HG02970 (cell line): ENCODE data around the gene NCBP3.

Experiments
- ATAC-seq: cut with Tn5 transposase; IDR thresholded peaks from one replicate; pipeline ENCODE4 v1.9.1; 2021; ENCODE audit warnings: mild to moderate bottlenecking, moderate library complexity, moderate number of reproducible peaks; ENCODE audit not compliant: unreplicated experiment, low FRiP score

The NCBP3 gene

DNA sequence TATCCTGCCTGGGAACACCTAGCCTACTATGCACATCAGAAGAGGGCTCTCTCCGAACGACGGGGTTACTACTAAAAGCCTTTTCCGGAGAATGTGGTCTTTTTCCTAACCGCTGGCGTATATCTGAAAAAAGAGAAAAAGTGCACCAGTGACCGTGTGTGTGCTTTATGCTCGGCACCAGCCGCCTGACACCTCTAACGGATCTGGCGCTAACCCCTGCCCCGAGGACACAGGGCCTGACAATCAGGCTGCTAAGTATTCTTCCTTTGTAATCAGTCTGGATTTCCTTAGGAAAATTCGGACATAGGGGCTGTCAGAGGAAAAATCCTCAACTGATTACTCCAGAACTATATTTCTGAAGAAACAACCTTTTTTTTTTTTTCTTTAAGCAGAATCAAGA, 31.7 kb downstream of the NCBP3 start:
- no peak for ATAC-seq

DNA sequence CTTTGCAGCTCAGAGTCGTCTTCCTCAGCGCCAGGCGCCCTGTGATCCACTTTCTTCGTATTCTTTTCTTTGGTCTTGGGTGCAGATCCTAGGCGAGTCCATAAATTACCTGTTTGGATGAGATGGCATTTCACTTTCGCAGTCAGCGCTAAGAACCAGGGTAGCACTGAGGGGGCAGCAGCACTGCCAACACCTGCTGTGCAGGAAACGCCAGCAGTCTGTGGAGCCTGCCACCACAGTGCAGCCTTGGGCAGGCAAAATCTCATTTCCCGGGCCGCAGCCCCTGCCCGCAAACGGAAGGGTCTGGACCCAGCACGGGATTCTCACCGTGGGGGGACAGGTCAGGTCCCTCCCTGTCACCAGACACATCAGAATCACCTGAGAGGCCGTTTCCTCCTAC, 32.9 kb downstream of the NCBP3 start:
- no peak for ATAC-seq

DNA sequence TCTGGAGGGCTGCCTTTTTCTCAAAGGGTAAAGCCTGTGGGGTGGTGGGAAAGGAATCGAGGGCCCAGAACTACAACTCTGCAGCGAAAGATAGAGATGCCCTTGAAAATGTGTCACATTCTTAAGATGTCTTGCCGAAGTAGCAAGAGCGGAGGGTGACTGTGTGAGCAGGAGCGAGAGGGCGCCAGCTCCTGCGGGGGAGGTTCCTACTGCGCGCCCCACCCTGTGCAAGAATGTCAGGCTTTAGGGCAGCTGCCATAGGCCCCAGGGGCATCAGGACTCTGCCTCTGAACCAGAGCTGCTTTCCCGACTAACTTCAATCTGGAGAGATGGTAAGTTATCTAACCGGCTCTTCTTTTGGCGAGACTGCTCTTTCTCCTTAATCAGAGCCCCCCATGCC, 33.3 kb downstream of the NCBP3 start:
- no peak for ATAC-seq

DNA sequence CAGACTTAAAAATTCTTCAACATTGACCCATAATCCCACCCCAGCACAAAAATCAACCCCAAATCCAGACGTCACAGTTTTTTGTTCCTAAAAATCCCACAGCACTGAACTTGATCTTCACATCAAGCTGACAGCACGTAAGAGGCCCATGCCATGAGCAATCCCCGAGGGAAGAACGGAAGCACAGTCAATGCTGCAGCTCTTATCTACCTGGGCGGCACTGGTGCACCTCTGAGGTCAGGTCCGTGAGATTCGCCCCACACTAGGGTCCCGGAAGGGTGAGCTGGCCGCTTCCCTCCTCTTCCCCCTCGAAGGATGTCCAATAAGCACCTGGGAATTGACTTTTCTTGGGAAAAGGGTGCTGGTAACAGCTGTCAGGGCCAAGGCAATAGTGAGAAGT, 33.8 kb downstream of the NCBP3 start:
- no peak for ATAC-seq

DNA sequence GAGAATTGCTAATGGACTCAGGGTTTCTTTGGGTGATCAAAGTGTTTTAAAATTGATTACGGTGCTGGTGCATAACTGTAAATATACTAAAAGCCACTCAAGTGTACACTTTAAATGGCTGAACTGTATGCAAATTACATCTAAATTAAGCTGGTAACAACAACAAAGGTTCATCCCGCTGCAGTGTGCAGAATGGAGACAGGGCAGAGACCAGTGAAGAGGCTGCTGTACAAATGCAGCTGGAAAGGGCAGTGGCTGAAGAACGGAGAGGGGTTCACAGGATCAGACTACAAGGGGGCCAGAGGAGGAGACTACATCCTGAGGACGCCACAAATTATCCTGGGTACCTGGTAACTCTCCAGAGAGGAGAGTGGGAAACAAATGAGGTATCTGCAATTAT, 36.0 kb downstream of the NCBP3 start:
- no peak for ATAC-seq

DNA sequence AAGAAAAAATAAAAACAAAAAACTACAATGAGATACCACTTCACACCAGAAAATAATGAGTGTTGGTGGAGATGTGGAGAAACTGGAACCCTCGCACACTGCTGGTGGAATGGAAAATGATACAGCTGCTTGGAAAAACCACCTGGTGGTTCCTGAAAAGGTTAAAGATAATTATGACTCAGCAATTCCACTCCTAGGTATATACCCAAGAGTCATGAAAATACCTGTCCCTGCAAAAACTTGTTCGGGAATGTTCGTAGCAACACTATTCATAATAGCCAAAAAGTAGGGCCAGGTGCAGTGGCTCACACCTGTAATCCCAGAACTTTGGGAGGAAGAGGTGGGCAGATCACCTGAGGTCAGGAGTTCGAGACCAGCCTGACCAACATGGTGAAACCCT, 36.9 kb downstream of the NCBP3 start:
- no peak for ATAC-seq

DNA sequence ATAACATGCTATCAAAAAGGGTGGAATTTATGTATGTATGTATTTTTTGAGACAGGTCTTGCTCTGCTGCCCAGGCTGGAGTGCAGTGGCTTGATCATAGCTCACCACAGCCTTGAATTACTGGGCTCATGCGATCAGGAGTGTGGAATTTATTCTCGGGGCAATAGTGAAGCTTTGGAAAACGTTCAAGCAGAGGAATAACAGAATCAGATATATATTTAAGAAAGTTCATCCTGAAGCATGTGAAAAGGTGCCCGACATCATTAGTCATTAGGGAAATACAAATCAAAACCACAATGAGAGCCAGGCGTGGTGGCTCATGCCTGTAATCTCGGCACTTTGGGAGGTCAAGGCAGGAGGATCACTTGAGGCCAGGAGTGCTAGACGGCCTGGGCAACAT, 37.3 kb downstream of the NCBP3 start:
- no peak for ATAC-seq

DNA sequence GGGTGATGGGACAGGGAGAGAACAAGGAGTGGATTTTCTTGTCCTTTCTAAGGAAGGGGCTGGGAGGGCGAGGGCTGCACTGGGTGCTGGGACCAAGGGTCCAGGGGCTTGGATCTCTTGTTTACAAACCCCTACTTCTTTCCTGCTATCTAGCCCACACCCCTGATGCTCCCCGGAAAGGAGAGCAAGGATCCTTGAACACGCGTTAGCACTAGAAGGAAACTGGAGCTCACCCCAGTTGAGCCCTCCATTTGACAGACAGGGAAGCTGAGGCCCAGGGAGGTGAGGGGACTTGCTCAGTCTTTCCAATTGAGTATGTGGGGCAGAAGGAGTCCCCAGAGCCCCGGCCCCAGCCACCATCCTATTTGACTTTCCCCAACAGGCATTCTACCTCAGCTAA, 40.5 kb downstream of the NCBP3 start:
- no peak for ATAC-seq

DNA sequence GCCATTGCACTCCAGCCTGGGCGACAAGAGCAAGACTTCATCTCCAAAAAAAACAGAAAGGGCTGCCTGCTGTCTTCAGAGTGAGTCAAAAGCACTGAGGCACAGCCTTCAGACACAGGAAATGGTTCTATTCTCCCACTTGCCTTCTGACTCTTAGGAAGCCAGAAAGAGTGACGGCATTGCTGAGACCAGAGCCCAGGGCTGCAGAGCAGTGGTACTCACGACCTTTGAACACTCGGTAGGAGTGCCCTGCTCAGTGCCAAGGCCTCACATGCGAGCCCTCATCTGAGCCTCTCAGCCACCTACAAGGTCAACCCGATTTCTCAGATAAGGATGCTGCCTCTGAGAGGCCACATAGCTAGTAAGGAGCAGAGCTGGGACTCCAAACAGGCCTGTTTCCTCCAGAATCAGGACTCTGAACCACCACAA, 41.5 kb downstream of the NCBP3 start:
- ATAC-seq = no peak

DNA sequence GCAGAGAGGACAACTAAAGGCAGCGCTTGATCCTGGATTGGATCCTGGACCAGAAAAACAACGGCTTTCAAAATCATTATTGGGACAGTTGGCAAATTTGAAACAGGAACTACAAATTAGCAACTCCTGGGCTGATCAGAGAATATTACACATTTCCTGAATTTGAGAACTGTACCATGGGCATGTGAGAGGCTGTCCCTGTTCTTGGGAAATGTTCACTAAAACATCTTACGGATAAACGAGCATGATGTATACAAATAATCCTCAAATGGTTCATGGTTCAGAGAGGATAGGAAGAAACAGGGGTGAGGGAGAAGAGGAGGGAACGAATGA, 42.8 kb downstream of the NCBP3 start:
- no peak for ATAC-seq

DNA sequence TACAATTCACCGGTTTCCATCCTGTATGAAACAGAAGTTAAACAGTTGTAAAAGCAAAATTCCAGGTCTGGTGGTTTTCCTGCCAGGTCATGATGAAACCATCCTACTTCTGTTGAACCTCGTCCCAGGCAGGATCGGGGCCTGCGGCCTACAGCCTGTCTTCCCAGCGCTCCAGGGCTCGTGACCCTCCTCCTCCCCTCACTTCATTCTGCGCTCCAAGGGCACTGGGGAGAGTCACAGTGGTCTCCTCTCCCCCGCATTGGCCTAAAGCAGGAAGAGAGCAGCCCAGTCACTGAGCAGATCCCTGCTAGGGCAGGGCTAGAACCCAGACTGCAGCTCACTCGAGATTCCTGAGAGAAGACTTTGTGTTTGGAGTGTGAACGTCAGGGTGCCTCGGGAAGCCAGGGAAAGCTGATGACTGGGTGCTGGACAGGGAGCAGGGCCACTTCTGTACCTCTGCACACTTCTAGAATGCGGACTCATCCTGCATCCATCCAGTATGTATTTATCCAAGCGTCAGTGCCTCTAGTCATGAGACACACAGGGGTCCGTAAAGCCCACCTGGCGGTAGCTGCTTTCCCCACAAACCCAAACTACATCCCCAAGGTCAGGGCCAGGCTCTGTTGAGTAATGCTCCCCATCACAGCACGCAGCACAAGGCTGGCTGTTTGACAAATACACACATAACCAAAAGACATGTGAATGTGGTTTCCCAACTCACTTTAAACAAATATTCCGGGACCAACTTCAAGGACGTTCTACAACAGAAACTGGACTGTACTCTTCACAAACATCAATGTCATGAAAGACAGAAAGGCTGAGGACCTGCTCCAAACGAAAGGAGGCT, 43.4 kb downstream of the NCBP3 start:
- ATAC-seq = no peak

DNA sequence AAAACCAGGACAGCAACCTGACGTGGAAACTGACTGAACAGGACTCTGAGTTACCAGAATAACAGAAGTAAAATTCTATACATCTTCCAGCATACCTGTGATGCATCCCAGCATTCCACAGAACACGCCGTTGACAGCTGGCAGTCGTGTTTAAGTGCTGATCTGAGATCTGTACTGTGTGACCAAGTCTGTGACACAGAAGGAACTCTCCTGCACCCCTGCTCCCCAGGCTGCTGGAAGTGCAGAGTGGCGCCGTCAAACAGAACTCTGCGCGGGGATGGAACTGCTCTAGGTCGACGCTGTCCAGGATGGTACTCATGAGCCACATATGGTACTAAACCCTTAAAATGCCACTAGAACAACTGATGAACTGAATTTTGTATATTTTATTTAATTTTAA, 44.3 kb downstream of the NCBP3 start:
- no peak for ATAC-seq

DNA sequence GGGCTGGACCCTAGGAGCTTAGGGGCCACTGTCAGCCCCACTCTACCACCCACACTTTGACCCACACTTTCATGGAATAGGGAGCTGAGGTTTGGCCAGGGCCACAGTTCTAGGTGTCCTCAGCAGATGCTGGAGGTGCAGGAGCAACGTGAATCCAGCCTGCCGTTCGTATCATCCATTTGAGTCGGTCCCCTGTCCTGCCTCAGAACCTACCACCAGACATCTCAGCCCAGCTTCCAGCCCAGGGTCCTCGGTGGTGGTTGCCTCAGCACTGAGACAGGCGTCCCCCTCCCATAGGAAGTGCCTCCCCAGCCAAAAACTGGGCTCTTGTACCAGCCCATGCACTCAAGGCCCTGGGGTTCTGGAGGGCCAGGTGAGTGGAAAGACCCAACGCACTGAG, 44.7 kb downstream of the NCBP3 start:
- ATAC-seq = no peak

DNA sequence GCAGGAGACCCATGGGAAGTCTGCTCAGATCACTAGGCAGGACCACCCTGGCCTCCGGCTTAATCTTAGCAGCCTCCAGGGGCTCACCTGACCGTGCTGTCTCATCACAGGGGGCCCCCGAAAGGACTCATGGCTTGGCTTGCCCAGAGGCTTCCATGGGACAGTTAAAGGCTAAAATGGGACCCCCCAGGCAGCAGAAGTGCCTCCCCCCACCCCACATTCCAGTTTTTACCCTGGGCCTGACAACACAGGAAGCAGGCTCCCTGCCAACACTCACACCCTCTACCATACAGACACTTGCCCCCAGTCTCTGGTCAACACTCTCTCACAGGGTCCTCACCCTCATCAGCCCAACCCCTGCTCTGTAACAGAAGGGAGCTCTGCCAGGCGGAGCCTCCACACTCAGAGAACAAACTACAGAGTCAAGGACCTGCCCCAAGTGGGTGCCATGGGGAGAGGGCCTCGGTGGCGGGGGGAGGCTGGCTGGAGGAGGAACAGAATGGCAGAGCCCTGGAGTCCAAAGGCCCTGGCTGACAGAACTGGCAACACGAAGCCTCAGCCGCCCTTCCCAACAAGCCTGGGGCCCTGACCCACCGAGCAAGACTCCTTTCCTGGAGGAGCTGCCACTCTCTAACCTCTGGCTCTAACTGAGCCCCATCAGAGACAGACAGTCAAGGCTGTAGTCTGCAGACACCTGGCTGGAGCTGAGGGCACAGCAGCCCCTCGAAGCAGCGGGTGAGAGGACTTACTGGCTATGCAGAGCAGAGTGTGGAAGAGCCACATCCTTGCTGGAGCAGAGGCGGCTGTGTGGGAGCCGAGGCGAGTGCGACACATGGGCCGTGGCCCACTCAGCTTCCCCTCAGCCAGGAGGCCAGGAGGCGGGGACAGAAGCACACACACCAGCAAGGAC, 45.4 kb downstream of the NCBP3 start, which contains the start of gene ITGAE:
TSS of gene ITGAE (minus strand) at position 827 of the 910 bp plus-strand sequence. CDS start at position 783, 44 bp downstream.
- ATAC-seq = no peak

DNA sequence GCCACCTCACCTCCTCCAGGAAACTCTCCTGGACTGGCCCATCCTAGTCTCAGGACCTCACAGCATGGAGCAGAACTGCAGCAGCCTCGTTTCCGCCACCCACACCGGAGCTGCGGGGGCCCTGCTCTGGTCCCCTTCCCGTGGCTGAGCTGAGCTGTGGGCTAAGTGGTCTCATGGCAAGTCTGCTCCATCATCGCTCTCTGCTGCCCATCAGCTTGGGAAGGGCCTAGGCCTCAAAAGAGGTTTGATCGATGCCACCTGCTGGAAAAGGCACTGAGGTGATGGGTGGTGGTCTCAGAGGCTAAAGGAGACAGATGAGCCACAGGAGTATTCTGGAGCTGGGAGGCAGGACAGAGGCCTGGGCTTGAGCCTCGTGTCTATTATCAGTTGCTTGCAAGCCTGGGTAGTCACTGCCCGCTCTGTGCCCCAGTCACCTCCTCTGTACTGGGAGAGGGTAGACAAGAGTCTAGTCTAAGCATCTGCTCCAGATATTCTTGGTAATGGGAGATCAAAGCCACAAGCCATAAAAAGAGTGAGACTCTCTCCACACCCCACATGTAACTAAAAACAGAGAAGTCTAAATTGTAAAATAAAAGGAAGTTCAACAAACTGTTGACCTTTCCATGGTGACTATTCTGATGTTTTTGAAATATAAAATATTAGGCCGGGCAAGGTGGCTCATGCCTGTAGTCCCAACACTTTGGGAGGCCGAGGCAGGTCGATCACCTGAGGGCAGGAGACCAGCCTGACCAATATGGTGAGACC, 46.7 kb downstream of the NCBP3 start:
- ATAC-seq = no peak

DNA sequence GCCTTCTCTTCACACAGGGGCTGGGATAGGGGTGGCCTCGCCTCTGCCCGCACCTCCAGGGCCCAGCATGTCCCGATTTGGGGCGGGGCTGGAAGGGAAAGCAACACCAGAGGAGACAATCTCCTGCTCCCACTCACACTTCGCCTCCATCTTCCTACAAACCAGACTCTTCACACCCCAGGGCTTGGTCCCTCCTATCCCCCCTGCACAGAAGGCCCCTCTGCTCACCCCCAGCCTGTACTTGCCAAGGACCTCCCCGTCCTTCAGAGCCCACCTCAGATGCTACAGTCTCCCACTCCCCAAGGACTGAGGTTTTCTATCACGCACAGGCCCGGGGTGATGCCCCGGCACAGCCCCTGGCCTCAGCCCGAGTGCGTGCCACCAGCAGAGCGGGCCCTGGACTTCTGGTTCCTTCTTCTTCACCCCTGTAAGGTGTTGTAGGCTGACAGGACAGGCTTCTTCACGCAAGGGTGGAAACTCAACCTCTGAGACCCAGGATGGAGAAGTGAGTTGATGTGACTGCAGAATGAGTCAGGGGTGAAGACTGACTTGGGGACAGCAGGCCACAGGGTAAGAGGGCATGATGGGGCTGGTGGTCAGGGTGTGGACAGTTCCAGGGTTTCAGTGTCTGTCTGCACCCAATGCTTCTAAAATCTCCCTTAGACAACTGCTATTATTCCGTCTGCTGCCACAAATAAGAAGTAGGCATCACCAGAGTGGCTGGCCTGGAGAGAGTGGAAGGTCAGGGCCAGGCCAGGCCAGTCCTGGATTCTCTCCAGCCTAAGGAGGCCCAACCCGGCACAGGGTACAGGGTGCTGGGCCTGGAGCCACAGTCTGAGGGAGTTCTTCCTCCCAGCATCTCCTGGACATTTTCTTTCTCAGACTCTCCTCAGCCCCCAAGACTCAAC, 47.5 kb downstream of the NCBP3 start:
- ATAC-seq = no peak

DNA sequence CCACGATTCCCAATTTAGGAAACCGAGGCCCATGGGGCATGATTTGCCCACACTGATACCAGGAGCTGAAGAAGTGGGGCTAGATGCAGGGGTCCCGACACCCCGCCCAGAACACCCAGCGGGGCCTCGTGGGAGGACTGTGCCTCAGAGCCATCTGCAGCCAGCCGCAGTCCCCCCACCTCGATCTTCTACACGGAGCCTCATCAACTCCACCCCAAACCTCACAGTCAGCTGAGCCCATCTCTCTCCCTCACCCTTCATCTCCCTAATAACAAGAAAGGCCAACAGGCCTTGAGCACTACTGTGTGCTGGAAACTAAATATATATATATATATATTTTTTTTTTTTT, 49.2 kb downstream of the NCBP3 start:
- no peak for ATAC-seq

DNA sequence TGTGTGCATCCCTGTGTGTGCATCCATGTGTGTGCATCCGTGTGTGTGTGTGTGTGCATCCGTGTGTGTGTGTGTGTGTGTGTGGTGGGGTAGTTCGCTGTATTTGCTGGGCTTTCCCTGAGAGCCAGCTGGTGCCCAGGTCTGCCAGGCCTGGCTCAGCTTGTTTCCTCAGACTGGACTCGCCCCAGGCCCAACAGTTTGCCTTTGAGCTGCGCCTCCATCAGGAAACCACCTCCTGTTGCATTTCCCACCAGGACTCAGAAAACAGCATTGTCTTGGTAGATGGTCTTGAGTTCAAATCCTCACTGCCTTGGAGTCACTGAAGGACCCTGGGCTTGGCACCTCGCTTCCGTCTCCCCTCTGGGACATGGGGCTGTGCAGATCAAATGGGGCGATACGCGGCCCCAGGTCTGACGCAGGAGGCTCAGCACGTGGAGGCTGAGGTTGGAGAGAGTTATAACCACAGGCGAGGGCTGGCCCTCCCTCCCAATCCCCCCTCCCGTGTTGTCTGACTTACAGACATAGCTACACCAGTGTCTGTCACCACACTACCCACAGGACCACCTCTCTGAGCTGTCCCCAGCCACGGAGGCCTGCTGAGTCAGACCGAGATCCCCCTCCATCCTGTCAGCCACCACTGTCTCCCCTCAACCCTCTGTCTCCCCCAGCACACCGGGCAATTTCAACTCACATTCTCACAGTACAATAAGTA, 49.8 kb downstream of the NCBP3 start:
- ATAC-seq = no peak

DNA sequence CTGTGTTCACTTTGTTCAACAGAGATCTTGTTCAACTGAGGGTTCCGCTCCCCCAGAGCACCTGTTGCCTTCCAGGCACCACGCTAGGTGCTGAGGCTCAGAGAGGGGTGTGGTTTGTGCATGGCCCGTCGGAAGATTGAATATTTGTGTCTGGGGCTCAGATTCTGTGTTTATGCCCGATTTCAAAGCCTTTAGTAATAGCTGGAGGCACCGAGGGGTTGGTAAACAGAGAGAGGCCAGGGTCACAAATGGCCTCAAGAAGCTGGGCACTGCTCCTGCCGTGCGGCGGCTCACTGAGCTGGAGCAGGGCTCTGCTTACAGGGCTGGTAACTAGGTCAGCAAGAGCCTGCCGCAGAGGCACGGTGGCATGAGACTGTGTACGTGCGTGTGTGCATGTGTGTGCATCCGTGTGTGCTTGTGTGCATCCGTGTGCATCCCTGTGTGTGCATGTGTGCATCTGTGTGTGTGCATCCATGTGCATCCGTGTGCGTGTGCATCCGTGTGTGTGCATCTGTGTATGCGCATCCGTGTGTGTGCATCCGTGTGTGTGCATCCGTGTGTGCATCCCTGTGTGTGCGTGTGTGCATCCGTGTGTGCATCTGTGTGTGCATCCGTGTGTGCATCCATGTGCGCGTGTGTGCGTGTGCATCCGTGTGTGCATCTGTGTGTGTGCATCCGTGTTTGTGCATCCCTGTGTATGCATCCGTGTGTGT, 50.5 kb downstream of the NCBP3 start:
- no peak for ATAC-seq
